HEK293 (cell line): ENCODE measurements around the gene HDAC7.

Source experiments
- FEZF1 ChIP-seq: fragments of 450-650 bp; formaldehyde crosslinking; IDR thresholded peaks from 2 replicates; pipeline ENCODE4 v1.5.1; 2016; ENCODE audit warnings: missing biosample characterization, missing genetic modification characterization
- GLI4 ChIP-seq: fragments of 450-650 bp; formaldehyde crosslinking; IDR thresholded peaks from 2 replicates; pipeline ENCODE4 v1.5.1; 2016; ENCODE audit warnings: missing biosample characterization, missing genetic modification characterization
- KLF1 ChIP-seq: fragments of 450-650 bp; formaldehyde crosslinking; IDR thresholded peaks from 2 replicates; pipeline ENCODE4 v1.5.1; 2016; ENCODE audit warnings: missing biosample characterization, missing genetic modification characterization
- KLF16 ChIP-seq: fragments of 450-650 bp; formaldehyde crosslinking; IDR thresholded peaks from 2 replicates; pipeline ENCODE4 v1.5.1; 2017; ENCODE audit warnings: missing biosample characterization, missing genetic modification characterization
- SCRT2 ChIP-seq: fragments of 450-650 bp; formaldehyde crosslinking; IDR thresholded peaks from 2 replicates; pipeline ENCODE4 v1.5.1; 2016; ENCODE audit warnings: missing biosample characterization, missing genetic modification characterization
- SP7 ChIP-seq: fragments of 450-650 bp; formaldehyde crosslinking; IDR thresholded peaks from 2 replicates; pipeline ENCODE4 v1.5.1; 2016; ENCODE audit warnings: missing biosample characterization, missing genetic modification characterization
- YY1 ChIP-seq: fragments of 450-650 bp; formaldehyde crosslinking; IDR thresholded peaks from 2 replicates; pipeline ENCODE4 v1.5.1; 2018; ENCODE audit warnings: missing biosample characterization, missing genetic modification characterization
- ZBTB48 ChIP-seq: fragments of 450-650 bp; formaldehyde crosslinking; IDR thresholded peaks from 2 replicates; pipeline ENCODE4 v1.5.1; 2016; ENCODE audit warnings: missing biosample characterization, missing genetic modification characterization
- ZEB2 ChIP-seq: fragments of 450-650 bp; formaldehyde crosslinking; IDR thresholded peaks from 2 replicates; pipeline ENCODE4 v1.5.1; 2016; ENCODE audit warnings: missing biosample characterization, missing genetic modification characterization
- ZFHX2 ChIP-seq: fragments of 450-650 bp; formaldehyde crosslinking; conservative IDR thresholded peaks from 2 replicates; pipeline ENCODE4 v1.5.1; 2016; ENCODE audit warnings: missing biosample characterization, missing genetic modification characterization
- ZNF112 ChIP-seq: fragments of 450-650 bp; formaldehyde crosslinking; IDR thresholded peaks from 2 replicates; pipeline ENCODE4 v1.5.0; 2017; ENCODE audit warnings: missing biosample characterization, missing genetic modification characterization
- ZNF155 ChIP-seq: fragments of 450-650 bp; formaldehyde crosslinking; IDR thresholded peaks from 2 replicates; pipeline ENCODE4 v1.5.1; 2016; ENCODE audit warnings: missing biosample characterization, missing genetic modification characterization
- ZNF157 ChIP-seq: fragments of 450-650 bp; formaldehyde crosslinking; IDR thresholded peaks from 2 replicates; pipeline ENCODE4 v1.5.1; 2016; ENCODE audit warnings: missing biosample characterization, missing genetic modification characterization
- ZNF274 ChIP-seq, 2 experiments: fragments of 200-500 bp in 1 of 2; fragments of 450-650 bp in 1 of 2; sonication (Bioruptor generic) in 1 of 2; formaldehyde crosslinking in 1 of 2; IDR thresholded peaks; 2 replicates each; pipeline versions ENCODE4 v1.5.1 to v1.6.1; 2014 to 2016; ENCODE audit warnings: borderline replicate concordance in 1 of 2, inconsistent platforms in 1 of 2, low read length in 1 of 2, missing biosample characterization in 1 of 2, missing genetic modification characterization in 1 of 2
- ZNF423 ChIP-seq: fragments of 450-650 bp; formaldehyde crosslinking; IDR thresholded peaks from 2 replicates; pipeline ENCODE4 v1.5.1; 2016; ENCODE audit warnings: missing biosample characterization, missing genetic modification characterization
- ZNF426 ChIP-seq: fragments of 450-650 bp; formaldehyde crosslinking; IDR thresholded peaks from 2 replicates; pipeline ENCODE4 v1.5.1; 2017; ENCODE audit warnings: missing biosample characterization, missing genetic modification characterization, mild to moderate bottlenecking, inconsistent platforms, moderate library complexity
- ZNF473 ChIP-seq: fragments of 450-650 bp; formaldehyde crosslinking; IDR thresholded peaks from 2 replicates; pipeline ENCODE4 v1.5.1; 2017; ENCODE audit warnings: missing biosample characterization, missing genetic modification characterization
- ZNF510 ChIP-seq: fragments of 450-650 bp; formaldehyde crosslinking; IDR thresholded peaks from 2 replicates; pipeline ENCODE4 v1.5.1; 2018; ENCODE audit warnings: mild to moderate bottlenecking, missing genetic modification characterization, missing biosample characterization; ENCODE audit not compliant: insufficient replicate concordance
- ZNF555 ChIP-seq: fragments of 450-650 bp; formaldehyde crosslinking; conservative IDR thresholded peaks from 2 replicates; pipeline ENCODE4 v1.5.1; 2017; ENCODE audit warnings: missing biosample characterization, mild to moderate bottlenecking, missing genetic modification characterization, inconsistent platforms
- ZNF561 ChIP-seq: fragments of 450-650 bp; IDR thresholded peaks from 2 replicates; pipeline ENCODE4 v1.5.1; 2018; ENCODE audit warnings: missing biosample characterization, missing genetic modification characterization, borderline replicate concordance
- ZNF596 ChIP-seq: fragments of 450-650 bp; IDR thresholded peaks from 2 replicates; pipeline ENCODE4 v1.5.0; 2018; ENCODE audit warnings: missing biosample characterization, mild to moderate bottlenecking, missing genetic modification characterization, moderate library complexity
- ZNF626 ChIP-seq: fragments of 450-650 bp; sonication (Bioruptor Pico); formaldehyde crosslinking; IDR thresholded peaks from 2 replicates; pipeline ENCODE4 v1.5.1; 2018; ENCODE audit warnings: missing biosample characterization, missing genetic modification characterization, inconsistent platforms
- ZNF792 ChIP-seq: fragments of 450-650 bp; formaldehyde crosslinking; IDR thresholded peaks from 2 replicates; pipeline ENCODE4 v1.5.1; 2016; ENCODE audit warnings: missing biosample characterization, missing genetic modification characterization
- TF ChIP-seq, protein P1 (sequence below): fragments of 450-650 bp; formaldehyde crosslinking; IDR thresholded peaks from 2 replicates; pipeline ENCODE4 v1.5.1; 2016; ENCODE audit warnings: missing biosample characterization, missing genetic modification characterization
- TF ChIP-seq, protein P2 (sequence below): fragments of 450-650 bp; formaldehyde crosslinking; IDR thresholded peaks from 2 replicates; pipeline ENCODE4 v1.5.1; 2016; ENCODE audit warnings: missing biosample characterization, missing genetic modification characterization
- TF ChIP-seq, protein P3 (sequence below): fragments of 450-650 bp; formaldehyde crosslinking; IDR thresholded peaks from 2 replicates; pipeline ENCODE4 v1.5.1; 2016; ENCODE audit warnings: missing biosample characterization, missing genetic modification characterization
- TF ChIP-seq, protein P4 (sequence below): fragments of 450-650 bp; IDR thresholded peaks from 2 replicates; pipeline ENCODE4 v1.5.1; 2018; ENCODE audit warnings: missing biosample characterization, missing genetic modification characterization
- TF ChIP-seq, protein P5 (sequence below): fragments of 450-650 bp; formaldehyde crosslinking; IDR thresholded peaks from 2 replicates; pipeline ENCODE4 v1.5.1; 2016; ENCODE audit warnings: missing biosample characterization, missing genetic modification characterization
- TF ChIP-seq, protein P6 (sequence below): fragments of 450-650 bp; formaldehyde crosslinking; IDR thresholded peaks from 2 replicates; pipeline ENCODE4 v1.5.1; 2016; ENCODE audit warnings: missing biosample characterization, missing genetic modification characterization, low read depth

The HDAC7 gene

DNA sequence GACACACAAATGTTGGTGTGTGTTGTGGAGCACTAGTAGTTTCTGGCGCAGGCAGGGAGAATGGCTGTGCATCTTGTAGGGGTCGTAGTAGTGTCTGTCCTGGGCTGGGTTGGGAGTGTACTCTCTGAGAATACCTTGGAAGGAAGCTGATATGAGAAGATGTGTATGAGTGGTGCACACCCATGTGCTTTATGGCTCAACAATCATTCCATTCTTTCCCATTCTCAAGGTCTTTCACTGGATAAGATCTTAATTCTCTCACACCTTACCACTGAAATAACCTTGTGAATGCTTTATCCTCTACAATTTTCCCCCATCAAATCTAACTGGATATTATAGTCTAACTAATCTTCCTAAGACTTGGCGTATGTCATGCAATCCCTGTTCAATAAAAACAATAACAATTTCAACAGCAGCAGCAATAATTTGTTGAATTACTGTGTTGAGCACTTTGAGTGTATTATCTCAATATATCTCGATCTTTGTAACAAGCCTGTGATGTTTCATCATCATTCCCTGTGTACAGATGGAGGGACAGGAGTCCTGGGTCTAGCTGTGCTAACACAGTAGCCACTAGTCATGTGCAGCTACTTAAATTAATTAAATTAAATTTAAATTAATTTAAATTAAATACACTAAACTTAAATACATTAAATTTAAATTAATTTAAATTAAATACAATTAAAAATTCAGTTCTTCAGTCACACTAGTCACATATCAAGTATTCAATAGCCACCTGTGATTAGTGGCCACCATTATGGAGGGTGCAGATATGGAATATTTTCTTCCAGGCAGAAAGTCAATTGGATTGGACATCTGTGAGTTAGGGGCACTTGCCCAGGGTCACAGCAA is 50.2 kb downstream of the HDAC7 start (continued):
- TF ChIP-seq, protein P1, sequence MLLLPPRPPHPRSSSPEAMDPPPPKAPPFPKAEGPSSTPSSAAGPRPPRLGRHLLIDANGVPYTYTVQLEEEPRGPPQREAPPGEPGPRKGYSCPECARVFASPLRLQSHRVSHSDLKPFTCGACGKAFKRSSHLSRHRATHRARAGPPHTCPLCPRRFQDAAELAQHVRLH (tag by site-specific recombination) = peak; percentile 34; the same call in 1 of the 2 replicates
- TF ChIP-seq ZNF157 (no peak), YY1 (tag by site-specific recombination) (no peak), GLI4 (no peak), SCRT2 (tag by site-specific recombination) (0 out of 2 replicates have a peak, but pooled peaks have one; percentile 15), ZNF596 (tag by site-specific recombination) (no peak), ZNF510 (tag by site-specific recombination) (no peak), FEZF1 (tag by site-specific recombination) (peak; percentile 55; the same call in 1 of the 2 replicates), ZNF626 (tag by site-specific recombination) (no peak), KLF1 (tag by site-specific recombination) (peak; percentile 14; the same call in 1 of the 2 replicates), ZFHX2 (tag by site-specific recombination) (no peak), ZNF426 (tag by site-specific recombination) (no peak), ZNF792 (tag by site-specific recombination) (no peak), ZNF423 (tag by site-specific recombination) (no peak), ZBTB48 (tag by site-specific recombination) (peak; percentile 54; the same call in 1 of the 2 replicates), SP7 (tag by site-specific recombination) (peak; percentile 21), ZNF473 (no peak), ZNF112 (no peak), ZNF561 (tag by site-specific recombination) (no peak), ZNF155 (tag by site-specific recombination) (no peak), KLF16 (0 out of 2 replicates have a peak, but pooled peaks have one; percentile 21), ZEB2 (tag by site-specific recombination) (no peak; the same call in 1 of the 2 replicates), ZNF555 (no peak), ZNF274 (IDR thresholded peaks at IDR 0.05; ENCODE audit: low read length) (no peak), ZNF274 (tag by site-specific recombination; IDR thresholded peaks at IDR 0.05; ENCODE audit: borderline replicate concordance) (no peak)
- TF ChIP-seq, protein P2, sequence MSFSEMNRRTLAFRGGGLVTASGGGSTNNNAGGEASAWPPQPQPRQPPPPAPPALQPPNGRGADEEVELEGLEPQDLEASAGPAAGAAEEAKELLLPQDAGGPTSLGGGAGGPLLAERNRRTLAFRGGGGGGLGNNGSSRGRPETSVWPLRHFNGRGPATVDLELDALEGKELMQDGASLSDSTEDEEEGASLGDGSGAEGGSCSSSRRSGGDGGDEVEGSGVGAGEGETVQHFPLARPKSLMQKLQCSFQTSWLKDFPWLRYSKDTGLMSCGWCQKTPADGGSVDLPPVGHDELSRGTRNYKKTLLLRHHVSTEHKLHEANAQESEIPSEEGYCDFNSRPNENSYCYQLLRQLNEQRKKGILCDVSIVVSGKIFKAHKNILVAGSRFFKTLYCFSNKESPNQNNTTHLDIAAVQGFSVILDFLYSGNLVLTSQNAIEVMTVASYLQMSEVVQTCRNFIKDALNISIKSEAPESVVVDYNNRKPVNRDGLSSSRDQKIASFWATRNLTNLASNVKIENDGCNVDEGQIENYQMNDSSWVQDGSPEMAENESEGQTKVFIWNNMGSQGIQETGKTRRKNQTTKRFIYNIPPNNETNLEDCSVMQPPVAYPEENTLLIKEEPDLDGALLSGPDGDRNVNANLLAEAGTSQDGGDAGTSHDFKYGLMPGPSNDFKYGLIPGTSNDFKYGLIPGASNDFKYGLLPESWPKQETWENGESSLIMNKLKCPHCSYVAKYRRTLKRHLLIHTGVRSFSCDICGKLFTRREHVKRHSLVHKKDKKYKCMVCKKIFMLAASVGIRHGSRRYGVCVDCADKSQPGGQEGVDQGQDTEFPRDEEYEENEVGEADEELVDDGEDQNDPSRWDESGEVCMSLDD (tag by site-specific recombination) = no peak
- TF ChIP-seq, protein P3, sequence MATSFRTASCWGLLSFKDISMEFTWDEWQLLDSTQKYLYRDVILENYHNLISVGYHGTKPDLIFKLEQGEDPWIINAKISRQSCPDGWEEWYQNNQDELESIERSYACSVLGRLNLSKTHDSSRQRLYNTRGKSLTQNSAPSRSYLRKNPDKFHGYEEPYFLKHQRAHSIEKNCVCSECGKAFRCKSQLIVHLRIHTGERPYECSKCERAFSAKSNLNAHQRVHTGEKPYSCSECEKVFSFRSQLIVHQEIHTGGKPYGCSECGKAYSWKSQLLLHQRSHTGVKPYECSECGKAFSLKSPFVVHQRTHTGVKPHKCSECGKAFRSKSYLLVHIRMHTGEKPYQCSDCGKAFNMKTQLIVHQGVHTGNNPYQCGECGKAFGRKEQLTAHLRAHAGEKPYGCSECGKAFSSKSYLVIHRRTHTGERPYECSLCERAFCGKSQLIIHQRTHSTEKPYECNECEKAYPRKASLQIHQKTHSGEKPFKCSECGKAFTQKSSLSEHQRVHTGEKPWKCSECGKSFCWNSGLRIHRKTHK = no peak
- TF ChIP-seq, protein P4, sequence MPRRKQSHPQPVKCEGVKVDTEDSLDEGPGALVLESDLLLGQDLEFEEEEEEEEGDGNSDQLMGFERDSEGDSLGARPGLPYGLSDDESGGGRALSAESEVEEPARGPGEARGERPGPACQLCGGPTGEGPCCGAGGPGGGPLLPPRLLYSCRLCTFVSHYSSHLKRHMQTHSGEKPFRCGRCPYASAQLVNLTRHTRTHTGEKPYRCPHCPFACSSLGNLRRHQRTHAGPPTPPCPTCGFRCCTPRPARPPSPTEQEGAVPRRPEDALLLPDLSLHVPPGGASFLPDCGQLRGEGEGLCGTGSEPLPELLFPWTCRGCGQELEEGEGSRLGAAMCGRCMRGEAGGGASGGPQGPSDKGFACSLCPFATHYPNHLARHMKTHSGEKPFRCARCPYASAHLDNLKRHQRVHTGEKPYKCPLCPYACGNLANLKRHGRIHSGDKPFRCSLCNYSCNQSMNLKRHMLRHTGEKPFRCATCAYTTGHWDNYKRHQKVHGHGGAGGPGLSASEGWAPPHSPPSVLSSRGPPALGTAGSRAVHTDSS (tag by site-specific recombination) = no peak
- TF ChIP-seq, protein P5, sequence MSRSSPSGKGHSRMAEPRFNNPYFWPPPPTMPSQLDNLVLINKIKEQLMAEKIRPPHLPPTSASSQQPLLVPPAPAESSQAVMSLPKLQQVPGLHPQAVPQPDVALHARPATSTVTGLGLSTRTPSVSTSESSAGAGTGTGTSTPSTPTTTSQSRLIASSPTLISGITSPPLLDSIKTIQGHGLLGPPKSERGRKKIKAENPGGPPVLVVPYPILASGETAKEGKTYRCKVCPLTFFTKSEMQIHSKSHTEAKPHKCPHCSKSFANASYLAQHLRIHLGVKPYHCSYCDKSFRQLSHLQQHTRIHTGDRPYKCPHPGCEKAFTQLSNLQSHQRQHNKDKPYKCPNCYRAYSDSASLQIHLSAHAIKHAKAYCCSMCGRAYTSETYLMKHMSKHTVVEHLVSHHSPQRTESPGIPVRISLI = no peak
- TF ChIP-seq, protein P6, sequence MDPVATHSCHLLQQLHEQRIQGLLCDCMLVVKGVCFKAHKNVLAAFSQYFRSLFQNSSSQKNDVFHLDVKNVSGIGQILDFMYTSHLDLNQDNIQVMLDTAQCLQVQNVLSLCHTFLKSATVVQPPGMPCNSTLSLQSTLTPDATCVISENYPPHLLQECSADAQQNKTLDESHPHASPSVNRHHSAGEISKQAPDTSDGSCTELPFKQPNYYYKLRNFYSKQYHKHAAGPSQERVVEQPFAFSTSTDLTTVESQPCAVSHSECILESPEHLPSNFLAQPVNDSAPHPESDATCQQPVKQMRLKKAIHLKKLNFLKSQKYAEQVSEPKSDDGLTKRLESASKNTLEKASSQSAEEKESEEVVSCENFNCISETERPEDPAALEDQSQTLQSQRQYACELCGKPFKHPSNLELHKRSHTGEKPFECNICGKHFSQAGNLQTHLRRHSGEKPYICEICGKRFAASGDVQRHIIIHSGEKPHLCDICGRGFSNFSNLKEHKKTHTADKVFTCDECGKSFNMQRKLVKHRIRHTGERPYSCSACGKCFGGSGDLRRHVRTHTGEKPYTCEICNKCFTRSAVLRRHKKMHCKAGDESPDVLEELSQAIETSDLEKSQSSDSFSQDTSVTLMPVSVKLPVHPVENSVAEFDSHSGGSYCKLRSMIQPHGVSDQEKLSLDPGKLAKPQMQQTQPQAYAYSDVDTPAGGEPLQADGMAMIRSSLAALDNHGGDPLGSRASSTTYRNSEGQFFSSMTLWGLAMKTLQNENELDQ (tag by site-specific recombination) = no peak
